K562 (cell line): ENCODE data around the gene ZNF331. TPM values are rescaled to one million over a fixed set of nuclear protein-coding genes. Genes with fewer than 3 reads are reported as not detected.

Experiments
- ATAC-seq: fragments of 200-7000 bp; cut with Tn5 transposase; 3 replicates; pipeline ENCODE4 v1.9.1; 2020; ENCODE audit warnings: moderate library complexity
- BruUV-seq: library from RNA; stranded (reverse); fragments of 400-500 nt; replicated peaks from 2 replicates; lab custom pipeline; 2021; lab: Mats Ljungman, UMichigan
- CTCF ChIA-PET: fragments of 300-600 bp; formaldehyde crosslinking; extraction: SDS; loops from one replicate; lab custom pipeline; 2021; ENCODE audit warnings: low intra/inter-chr PET ratio; lab: Yijun Ruan, JAX
- POLR2A ChIA-PET: fragments of 300-600, 350-650 bp; sonication (Branson Sonifier 250); formaldehyde crosslinking; extraction: SDS; loops from one replicate; lab custom pipeline; 2021; ENCODE audit warnings: antibody characterized with exemption, inconsistent platforms; lab: Yijun Ruan, JAX
- DNase-seq, 4 experiments: peaks; one replicate each; pipeline versions ENCODE4 v3.0.0 to v3.0.0-alpha.2; 2011 to 2018; ENCODE audit warnings: low spot score in 3 of 4, mixed read lengths in 3 of 4; ENCODE audit errors: extremely low read depth in 1 of 4
- FAIRE-seq: peaks from 2 replicates; lab custom pipeline; 2011; peaks lifted over from hg19 to GRCh38; lab: Jason Lieb, UNC
- H2AFZ ChIP-seq: 2 replicates; pipeline ENCODE4 v1.6.0; 2011; ENCODE audit warnings: low read depth, low read length, control low read depth, inconsistent platforms
- H3K27ac ChIP-seq: fragments of 200-600 bp; 3 replicates; pipeline ENCODE4 v1.8.0; 2011; ENCODE audit warnings: low read depth, mild to moderate bottlenecking, control low read depth, inconsistent platforms, low read length, moderate library complexity, mixed read lengths; ENCODE audit errors: extremely low read depth
- H3K27me3 ChIP-seq, 2 experiments: fragments of 300-600 bp in 1 of 2; 2 replicates in 1 of 2; 3 replicates in 1 of 2; pipeline versions ENCODE4 v1.6.0 to v1.8.0; 2011; ENCODE audit warnings: inconsistent platforms in 2 of 2, low read length in 2 of 2, mild to moderate bottlenecking in 1 of 2, mixed read lengths in 1 of 2, moderate library complexity in 1 of 2; ENCODE audit not compliant: control insufficient read depth in 2 of 2, insufficient read depth in 2 of 2
- H3K36me3 ChIP-seq: fragments of 300-600 bp; 3 replicates; pipeline ENCODE4 v1.8.0; 2011; ENCODE audit warnings: mild to moderate bottlenecking, low read length, inconsistent platforms; ENCODE audit not compliant: control insufficient read depth, insufficient read depth
- H3K4me1 ChIP-seq, 2 experiments: fragments of 200-600 bp in 1 of 2; replicated peaks in 1 of 2; 2 replicates in 1 of 2; 3 replicates in 1 of 2; pipeline versions ENCODE4 v1.5.1 to v1.8.0; 2011; ENCODE audit warnings: inconsistent platforms in 2 of 2, low read length in 2 of 2, mild to moderate bottlenecking in 1 of 2, mixed read lengths in 1 of 2, moderate library complexity in 1 of 2; ENCODE audit not compliant: control insufficient read depth in 2 of 2, insufficient read depth in 2 of 2
- H3K4me2 ChIP-seq: 2 replicates; pipeline ENCODE4 v1.6.1; 2011; ENCODE audit warnings: low read length, control low read depth, inconsistent platforms, mixed read lengths; ENCODE audit not compliant: insufficient read depth
- H3K4me3 ChIP-seq: fragments of 200-600 bp; sonication (generic), shearing (Covaris generic); 2 replicates; pipeline ENCODE4 v1.5.1; 2016; ENCODE audit warnings: control low read depth, inconsistent platforms
- H3K79me2 ChIP-seq: fragments of 200-600 bp; 3 replicates; pipeline ENCODE4 v1.8.0; 2011; ENCODE audit warnings: low read length, inconsistent platforms; ENCODE audit not compliant: control insufficient read depth, insufficient read depth
- H3K9ac ChIP-seq, 2 experiments: 2 replicates each; pipeline versions ENCODE4 v1.6.0 to v1.6.1; 2011; ENCODE audit warnings: low read depth in 2 of 2, low read length in 2 of 2, control low read depth in 1 of 2, inconsistent platforms in 1 of 2, mild to moderate bottlenecking in 1 of 2, mixed read lengths in 1 of 2; ENCODE audit not compliant: insufficient read depth in 1 of 2
- H3K9me1 ChIP-seq: one replicate; pipeline ENCODE4 v1.6.0; 2011; ENCODE audit warnings: inconsistent platforms, mild to moderate bottlenecking, low read length, moderate library complexity; ENCODE audit not compliant: control insufficient read depth, insufficient read depth
- H3K9me3 ChIP-seq: replicated peaks from 2 replicates; pipeline ENCODE4 v1.5.1; 2011; ENCODE audit warnings: low read depth, low read length, inconsistent platforms; ENCODE audit not compliant: control insufficient read depth, insufficient read depth
- H4K20me1 ChIP-seq: replicated peaks from 2 replicates; pipeline ENCODE4 v1.6.1; 2011; ENCODE audit warnings: low read length, inconsistent platforms, mixed read lengths; ENCODE audit not compliant: control insufficient read depth, insufficient read depth
- ATF2 ChIP-seq: sonication (generic); formaldehyde crosslinking; IDR thresholded peaks from 2 replicates; pipeline ENCODE4 v1.8.1; 2022; ENCODE audit warnings: missing genetic modification reagents
- CREB3 ChIP-seq: fragments of 450-650 bp; conservative IDR thresholded peaks from 2 replicates; pipeline ENCODE4 v1.6.1; 2016; ENCODE audit warnings: missing genetic modification characterization, low read depth, mild to moderate bottlenecking, missing compliant biosample characterization, moderate library complexity
- ELF4 ChIP-seq: fragments of 450-650 bp; formaldehyde crosslinking; IDR thresholded peaks from 2 replicates; pipeline ENCODE4 v1.4.0; 2022; ENCODE audit warnings: missing genetic modification characterization
- HNRNPH1 ChIP-seq: fragments of 200-400 bp; formaldehyde crosslinking; optimal IDR thresholded peaks from 2 replicates; pipeline ENCODE3; 2017; ENCODE audit warnings: low read depth, mild to moderate bottlenecking, low read length, moderate library complexity
- MLX ChIP-seq, 2 experiments: fragments of 450-650 bp in 1 of 2; sonication (generic) in 1 of 2; formaldehyde crosslinking; conservative IDR thresholded peaks; 2 replicates each; pipeline versions ENCODE4 v1.4.0 to v1.8.1; 2020 to 2022; ENCODE audit warnings: mild to moderate bottlenecking in 1 of 2, missing genetic modification reagents in 1 of 2
- MYNN ChIP-seq, 2 experiments: sonication (generic); formaldehyde crosslinking in 1 of 2; IDR thresholded peaks; 2 replicates each; pipeline versions ENCODE4 v1.5.0 to v1.6.1; 2016 to 2020; ENCODE audit warnings: antibody characterized with exemption in 1 of 2, missing genetic modification reagents in 1 of 2
- PRPF4 ChIP-seq: fragments of 200-400 bp; formaldehyde crosslinking; IDR thresholded peaks from one replicate; pipeline ENCODE4 v1.6.1; 2017; ENCODE audit warnings: low read length, low read depth, mild to moderate bottlenecking; ENCODE audit not compliant: insufficient read depth, poor library complexity, severe bottlenecking
- RBFOX2 ChIP-seq: fragments of 200-400 bp; formaldehyde crosslinking; IDR thresholded peaks from 2 replicates; pipeline ENCODE4 v1.6.1; 2017; ENCODE audit warnings: low read depth, mild to moderate bottlenecking, low read length, moderate library complexity
- RFX1 ChIP-seq: fragments of 450-650 bp; IDR thresholded peaks from 2 replicates; pipeline ENCODE4 v1.6.1; 2016; ENCODE audit warnings: mild to moderate bottlenecking, moderate library complexity
- SP1 ChIP-seq: sonication (generic); formaldehyde crosslinking; IDR thresholded peaks from 2 replicates; pipeline ENCODE4 v1.8.1; 2022; ENCODE audit warnings: mild to moderate bottlenecking, missing genetic modification reagents
- SREBF1 ChIP-seq: fragments of 150-350 bp; IDR thresholded peaks from 2 replicates; pipeline ENCODE4 v1.6.1; 2014; ENCODE audit warnings: antibody characterized with exemption, low read depth, low read length, borderline replicate concordance
- SREBF2 ChIP-seq: sonication (generic); formaldehyde crosslinking; IDR thresholded peaks from 2 replicates; pipeline ENCODE4 v1.4.0; 2020; ENCODE audit warnings: mild to moderate bottlenecking, missing genetic modification reagents
- TCF7 ChIP-seq: sonication (generic); IDR thresholded peaks from 2 replicates; pipeline ENCODE4 v1.6.1; 2016; ENCODE audit warnings: antibody characterized with exemption, borderline replicate concordance
- ZBED1 ChIP-seq: IDR thresholded peaks from 2 replicates; pipeline ENCODE4 v1.6.1; 2014
- ZNF436 ChIP-seq: fragments of 250-450, 450-650 bp; sonication (Bioruptor Pico); formaldehyde crosslinking; IDR thresholded peaks from 2 replicates; pipeline ENCODE4 v1.7.0; 2020; ENCODE audit warnings: mild to moderate bottlenecking
- ZNF444 ChIP-seq: fragments of 250-450 bp; sonication (Bioruptor Pico); IDR thresholded peaks from 2 replicates; pipeline ENCODE4 v1.4.0; 2020; ENCODE audit warnings: mild to moderate bottlenecking, moderate library complexity
- ZNF512 ChIP-seq: IDR thresholded peaks from 2 replicates; pipeline ENCODE4 v1.6.1; 2016; ENCODE audit warnings: missing genetic modification characterization, missing compliant biosample characterization
- ZNF707 ChIP-seq: fragments of 250-450 bp; sonication (Bioruptor Pico); conservative IDR thresholded peaks from 2 replicates; pipeline ENCODE4 v1.8.0; 2022; ENCODE audit warnings: inconsistent platforms, mild to moderate bottlenecking, moderate library complexity
- WGBS: fragments of 100-300 bp; shearing (Covaris generic); methylation state at CpG from one replicate; pipeline ENCODE4 v1.1.6; 2016; ENCODE audit warnings: low coverage, mixed read lengths; ENCODE audit not compliant: insufficient coverage; ENCODE audit errors: missing lambda C conversion rate; 5-methylcytosine and 5-hydroxymethylcytosine counted together
- in situ Hi-C: fragments of 300-500 bp; cut with MboI; formaldehyde crosslinking; loops from 4 replicates; pipeline ENCODE4 v1.15.0; 2018; ENCODE audit warnings: inconsistent platforms, mixed read lengths
- intact Hi-C: fragments of 100-400 bp; cut with micrococcal nuclease; formaldehyde crosslinking; loops from 2 replicates; pipeline ENCODE4 v1.14.2; 2022
- polyA plus RNA-seq, 8 experiments: library from polyadenylated mRNA; depleted of rRNA in 4 of 8; stranded (reverse) in 5 of 8; unstranded in 3 of 8; fragments of >200 nt; fragmentation: Nextera tagmentation in 2 of 8; fragmentation: Illumina TruSeq in 1 of 8; extraction: Ambion mirVana in 2 of 8; extraction: Trizol in 1 of 8; gene quantifications; 2 replicates each; pipeline versions ENCODE4 v1.2.1 to v1.2.3, GENCODE V29; 2011 to 2014; ENCODE audit warnings: inconsistent platforms in 1 of 8, missing spikeins in 1 of 8
- total RNA-seq, 7 experiments: library from RNA; depleted of rRNA in 6 of 7; stranded (reverse); fragments of >200 nt in 6 of 7; fragmentation: Illumina TruSeq in 2 of 7; extraction: Trizol in 2 of 7; gene quantifications; 2 replicates each; pipeline versions ENCODE4 v1.2.1 to v1.2.3, GENCODE V29; 2011 to 2021; ENCODE audit warnings: low replicate concordance in 1 of 7

Gene ZNF331
- total and polyA plus RNA-seq, 9 of the 15 experiments (the other 6 are each of a cell fraction or from before 2014, with no cell fraction given): 0.23 to 2.7 (median 0.76) TPM

- FAIRE-seq: no peak
- BruUV-seq: no TSS peak
- H3K27me3 ChIP-seq: peaks cover 0 to 5% of the 10 kb centered on the region in 2 experiments; a peak in 1 of 5 replicates
- H3K36me3 ChIP-seq: no peaks in the 10 kb centered on the region
- H3K79me2 ChIP-seq: no peaks in the 10 kb centered on the region
- peaks cover 6 to 9% of the 10 kb centered on the region in 2 experiments; a peak in 2 of 5 replicates for H3K4me1 ChIP-seq
- no peak overlapping the region for H3K4me3 ChIP-seq
- no peak overlapping the region for H3K9ac ChIP-seq
- in situ Hi-C loops: no loop called here
- DNase-seq: peak in 1 of 4 experiments; percentile 11
- H3K4me2 ChIP-seq: no peak overlapping the region
- H2AFZ ChIP-seq: no peak overlapping the region
- ChIA-PET POLR2A (interaction anchor here (0.6 kb wide), 1 partner anchor 1168 kb away, joined by 3 read pairs; no protein-coding TSS in a partner anchor), CTCF (no interaction called here)
- no peak overlapping the region for H3K27ac ChIP-seq
- peaks cover 12% of the 10 kb centered on the region for H3K9me3 ChIP-seq
- no peak for ATAC-seq
- intact Hi-C loops: loop anchor here (10.0 kb wide), 1 partner anchor 228 kb away; no protein-coding TSS in a partner anchor
- WGBS: 1% methylated on average over 5 of the region's 5 CpGs
- no peaks in the 10 kb centered on the region for H4K20me1 ChIP-seq
- no peaks in the 10 kb centered on the region for H3K9me1 ChIP-seq
- TF ChIP-seq ATF2 (CRISPR knock-in tag) (no peak), ZNF707 (CRISPR knock-in tag) (peak; percentile 75), ZNF512 (tag) (no peak), RBFOX2 (no peak), ZBED1 (no peak), ELF4 (peak; percentile 94), ZNF444 (CRISPR knock-in tag) (no peak), PRPF4 (no peak), HNRNPH1 (no peak), SREBF2 (CRISPR knock-in tag) (no peak), SP1 (CRISPR knock-in tag) (no peak), CREB3 (tag) (peak; percentile 98), MLX (CRISPR knock-in tag; conservative IDR thresholded peaks at IDR 0.05) (no peak), TCF7 (peak; percentile 77; the same call in 1 of the 2 replicates), MYNN (IDR thresholded peaks at IDR 0.05) (no peak), MYNN (CRISPR knock-in tag; IDR thresholded peaks at IDR 0.05) (no peak), SREBF1 (no peak), ZNF436 (CRISPR knock-in tag) (no peak), RFX1 (no peak)
Measured at GRCh38 chr19:53517114-53517741, 20.7 kb upstream of the ZNF331 start.
